HepG2 (cell line): ENCODE data around the gene MRM3.

Experiments
- U2AF2 ChIP-seq: fragments of 200-400 bp; formaldehyde crosslinking; IDR thresholded peaks from 2 replicates; pipeline ENCODE4 v1.6.1; 2017; ENCODE audit warnings: low read depth, mild to moderate bottlenecking, low read length
- ZFP36 ChIP-seq: fragments of 150-350 bp; IDR thresholded peaks from 2 replicates; pipeline ENCODE4 v1.6.1; 2018; ENCODE audit warnings: borderline replicate concordance, low read length, low read depth; ENCODE audit not compliant: partially characterized antibody

DNA sequence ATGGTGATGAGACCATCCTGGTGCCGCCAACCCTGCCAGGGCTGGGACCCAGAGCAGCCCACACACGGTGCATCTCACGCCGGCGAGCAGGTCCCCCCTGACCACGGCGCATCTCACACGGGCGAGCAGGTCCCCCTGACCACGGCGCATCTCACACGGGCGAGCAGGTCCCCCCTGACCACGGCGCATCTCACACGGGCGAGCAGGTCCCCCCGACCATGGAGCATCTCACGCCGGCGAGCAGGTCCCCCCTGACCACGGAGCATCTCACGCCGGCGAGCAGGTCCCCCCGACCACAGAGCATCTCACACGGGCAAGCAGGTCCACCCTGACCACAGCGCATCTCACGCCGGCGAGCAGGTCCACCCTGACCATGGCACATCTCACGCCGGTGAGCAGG lies 59.2 kb downstream of the MRM3 start:
- TF ChIP-seq U2AF2 (no peak), ZFP36 (no peak)
